GM23248 (cell line): Measurements from ENCODE around the gene NIN. TPM values are rescaled to one million over a fixed set of nuclear protein-coding genes. Genes with fewer than 3 reads are reported as not detected.

Source experiments
- DNase-seq: peaks from one replicate; pipeline ENCODE4 v3.0.0-alpha.2; 2015
- H2AFZ ChIP-seq: fragments of 200-600 bp; sonication (generic); 2 replicates; pipeline ENCODE4 v1.6.1; 2016; ENCODE audit warnings: antibody characterized with exemption
- H3F3A ChIP-seq: fragments of 200-600 bp; sonication (generic); 2 replicates; pipeline ENCODE4 v1.6.1; 2016; ENCODE audit warnings: mild to moderate bottlenecking, antibody characterized with exemption, mixed run types; ENCODE audit not compliant: insufficient read depth
- H3K27ac ChIP-seq: fragments of 200-600 bp; sonication (generic); 2 replicates; pipeline ENCODE4 v1.5.1; 2016; ENCODE audit warnings: mild to moderate bottlenecking
- H3K27me3 ChIP-seq: fragments of 200-600 bp; sonication (generic); replicated peaks from 2 replicates; pipeline ENCODE4 v1.6.1; 2016; ENCODE audit warnings: mild to moderate bottlenecking; ENCODE audit not compliant: insufficient read depth
- H3K36me3 ChIP-seq: fragments of 200-600 bp; sonication (generic); 2 replicates; pipeline ENCODE4 v1.6.1; 2016; ENCODE audit warnings: low read depth, mild to moderate bottlenecking
- H3K4me1 ChIP-seq: fragments of 200-600 bp; sonication (generic); 2 replicates; pipeline ENCODE4 v1.6.1; 2016; ENCODE audit warnings: mild to moderate bottlenecking; ENCODE audit not compliant: insufficient read depth
- H3K4me2 ChIP-seq: fragments of 200-600 bp; sonication (generic); one replicate; pipeline ENCODE4 v1.6.1; 2016; ENCODE audit warnings: mild to moderate bottlenecking; ENCODE audit not compliant: unreplicated experiment
- H3K4me3 ChIP-seq: fragments of 200-600 bp; sonication (generic); 2 replicates; pipeline ENCODE4 v1.5.1; 2016; ENCODE audit warnings: mild to moderate bottlenecking
- H3K79me2 ChIP-seq: fragments of 200-600 bp; sonication (generic); 2 replicates; pipeline ENCODE4 v1.6.1; 2016; ENCODE audit warnings: mild to moderate bottlenecking; ENCODE audit not compliant: insufficient read depth
- H3K9ac ChIP-seq: fragments of 200-600 bp; sonication (generic); 2 replicates; pipeline ENCODE4 v1.6.1; 2016; ENCODE audit warnings: mild to moderate bottlenecking
- H3K9me2 ChIP-seq: fragments of 200-600 bp; sonication (generic); 2 replicates; pipeline ENCODE4 v1.6.1; 2016; ENCODE audit warnings: mixed run types, mild to moderate bottlenecking, moderate library complexity; ENCODE audit not compliant: insufficient read depth
- H3K9me3 ChIP-seq: fragments of 200-600 bp; sonication (generic); one replicate; pipeline ENCODE4 v1.6.1; 2017; ENCODE audit warnings: low read depth
- H4K20me1 ChIP-seq: fragments of 200-600 bp; sonication (generic); 2 replicates; pipeline ENCODE4 v1.6.0; 2016; ENCODE audit not compliant: insufficient read depth
- EZH2 ChIP-seq: fragments of 200-600 bp; sonication (generic); IDR thresholded peaks from 2 replicates; pipeline ENCODE4 v1.6.1; 2018; ENCODE audit warnings: antibody characterized with exemption, mild to moderate bottlenecking; ENCODE audit not compliant: insufficient read depth, poor library complexity, severe bottlenecking
- EZH2phosphoT487 ChIP-seq: fragments of 200-600 bp; sonication (generic); IDR thresholded peaks from 2 replicates; pipeline ENCODE4 v1.6.1; 2018; ENCODE audit warnings: antibody characterized with exemption, moderate library complexity, mild to moderate bottlenecking, low read depth; ENCODE audit not compliant: insufficient read depth
- WGBS, 2 experiments: methylation state at CpG; one replicate each; pipeline ENCODE4 v1.1.6; 2015 to 2017; ENCODE audit warnings: low lambda C conversion rate in 2 of 2, low coverage in 1 of 2; ENCODE audit errors: missing lambda C conversion rate in 2 of 2; 5-methylcytosine and 5-hydroxymethylcytosine counted together
- in situ Hi-C: fragments of 300-500 bp; cut with MboI; formaldehyde crosslinking; loops from 2 replicates; pipeline ENCODE4 v1.15.0; 2020
- polyA plus RNA-seq: library from polyadenylated mRNA; unstranded; fragments of >200 nt; fragmentation: Nextera tagmentation; extraction: Ambion mirVana; gene quantifications from 2 replicates; pipeline ENCODE4 v1.2.1, GENCODE V29; 2016
- total RNA-seq: library from RNA; depleted of rRNA; stranded (reverse); fragments of >200 nt; shearing (Covaris generic); gene quantifications from 2 replicates; pipeline ENCODE4 v1.2.3, GENCODE V29; 2014

NIN gene
- total and polyA plus RNA-seq, 2 experiments from 2014 or later: 17.0 to 33.3 TPM

DNA sequence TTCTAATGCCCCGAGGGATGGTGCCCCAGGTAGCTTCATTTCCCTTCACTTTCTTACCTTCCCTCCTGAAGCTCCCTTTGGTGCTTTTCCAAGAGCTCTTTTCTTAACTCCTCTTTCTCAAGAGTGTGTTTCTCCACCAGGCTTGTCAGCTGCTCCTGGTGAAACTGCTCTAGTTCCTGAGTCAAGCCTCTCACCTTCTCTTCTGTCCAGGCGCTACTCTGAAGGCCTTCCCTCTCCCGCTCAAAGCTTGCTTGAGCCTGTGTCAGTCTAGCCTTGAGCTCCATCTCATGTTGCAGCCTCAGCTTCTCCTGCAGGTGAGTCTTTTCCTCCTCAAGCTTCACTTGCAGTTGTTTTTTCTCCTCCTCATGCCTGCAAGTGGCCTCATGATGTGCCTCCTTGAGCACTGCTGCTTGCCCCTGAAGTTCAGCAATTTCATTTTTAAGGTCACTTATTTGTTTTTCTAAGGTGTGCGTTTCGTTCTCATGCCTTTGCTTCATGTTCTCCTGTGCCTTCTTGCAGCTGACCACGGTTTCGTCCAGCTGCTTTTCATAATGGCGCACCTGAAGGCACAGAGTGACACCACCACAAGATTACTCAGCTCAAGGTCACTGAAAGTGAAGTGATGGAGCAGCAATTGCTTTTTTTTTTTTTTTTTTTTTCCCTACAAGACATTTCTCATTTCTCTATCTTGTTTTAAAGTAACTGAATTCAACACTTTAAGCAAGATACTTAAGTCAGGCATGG is 71.0 kb downstream of the NIN start:
- Histone ChIP-seq H3K9ac (no peak overlapping the region), H3K36me3 (peaks cover 5% of the 10 kb centered on the region), H4K20me1 (no peaks in the 10 kb centered on the region), H3K4me1 (peaks cover 27% of the 10 kb centered on the region), H3K27me3 (no peaks in the 10 kb centered on the region), H3K79me2 (no peaks in the 10 kb centered on the region), H3K9me2 (no peaks in the 10 kb centered on the region), H3K9me3 (no peaks in the 10 kb centered on the region), H3K4me2 (no peak overlapping the region), H3F3A (peaks cover 30% of the 10 kb centered on the region), H3K27ac (no peak overlapping the region), H2AFZ (no peak overlapping the region), H3K4me3 (no peak overlapping the region)
- no peak for TF ChIP-seq EZH2phosphoT487
- TF ChIP-seq EZH2: no peak
- in situ Hi-C loops: loop anchor here (25.0 kb wide), 1 partner anchor 423 kb away; no protein-coding TSS in a partner anchor
- WGBS, 2 experiments: 98 to 100% methylated on average over 7 to 8 of the region's 8 CpGs
- no peak for DNase-seq

GRCh38 chr14:50758945-50759344 is 72.0 kb downstream of the NIN start:
- 97 to 98% methylated on average over 5 of the region's 5 CpGs for WGBS, 2 experiments
- no peaks in the 10 kb centered on the region for H3K9me3 ChIP-seq
- in situ Hi-C loops: loop anchor here (25.0 kb wide), 1 partner anchor 422 kb away; no protein-coding TSS in a partner anchor
- H3K9ac ChIP-seq: no peak overlapping the region
- H4K20me1 ChIP-seq: no peaks in the 10 kb centered on the region
- H3K9me2 ChIP-seq: no peaks in the 10 kb centered on the region
- H3K4me3 ChIP-seq: no peak overlapping the region
- no peaks in the 10 kb centered on the region for H3K27me3 ChIP-seq
- TF ChIP-seq EZH2phosphoT487: no peak
- no peak for TF ChIP-seq EZH2
- H3K27ac ChIP-seq: no peak overlapping the region
- DNase-seq: no peak
- no peak overlapping the region for H2AFZ ChIP-seq
- peaks cover 22% of the 10 kb centered on the region for H3F3A ChIP-seq
- peaks cover 6% of the 10 kb centered on the region for H3K36me3 ChIP-seq
- peaks cover 23% of the 10 kb centered on the region for H3K4me1 ChIP-seq
- no peaks in the 10 kb centered on the region for H3K79me2 ChIP-seq
- H3K4me2 ChIP-seq: no peak overlapping the region

DNA sequence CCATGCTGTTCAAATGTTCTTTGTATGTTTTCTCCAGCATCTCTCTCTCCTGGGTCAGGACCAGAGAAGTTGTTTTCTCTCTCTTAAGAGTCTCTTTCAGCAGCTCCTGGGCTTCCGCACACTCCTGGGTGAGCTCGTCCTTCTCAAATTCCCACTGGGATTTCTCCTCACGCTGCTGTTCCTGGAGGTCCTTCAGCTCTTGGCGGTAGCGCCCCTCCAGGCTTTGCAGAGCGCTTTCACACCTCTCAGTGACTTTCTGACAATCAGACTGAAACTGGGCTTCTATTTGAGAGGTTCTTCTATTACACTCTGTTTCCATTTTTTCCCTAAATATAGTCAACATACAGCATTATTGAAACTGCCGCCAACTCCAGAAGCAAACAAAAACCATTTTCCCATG is 72.7 kb downstream of the NIN start:
- Histone ChIP-seq H3K79me2 (no peaks in the 10 kb centered on the region), H2AFZ (no peak overlapping the region), H4K20me1 (no peaks in the 10 kb centered on the region), H3K36me3 (peaks cover 13% of the 10 kb centered on the region), H3K27me3 (no peaks in the 10 kb centered on the region), H3K9ac (no peak overlapping the region), H3K9me2 (no peaks in the 10 kb centered on the region), H3F3A (peaks cover 15% of the 10 kb centered on the region), H3K27ac (no peak overlapping the region), H3K4me3 (no peak overlapping the region), H3K9me3 (no peaks in the 10 kb centered on the region), H3K4me1 (peaks cover 16% of the 10 kb centered on the region), H3K4me2 (no peak overlapping the region)
- TF ChIP-seq EZH2 (no peak), EZH2phosphoT487 (no peak)
- 94 to 96% methylated on average over 7 of the region's 7 CpGs for WGBS, 2 experiments
- in situ Hi-C loops: loop anchor here (25.0 kb wide), 1 partner anchor 421 kb away; no protein-coding TSS in a partner anchor
- DNase-seq: no peak

- TF ChIP-seq EZH2 (no peak), EZH2phosphoT487 (no peak)
- peaks cover 18% of the 10 kb centered on the region for H3K36me3 ChIP-seq
Measured at GRCh38 chr14:50757702-50758101, 73.3 kb downstream of the NIN start.

More at GRCh38 chr14:50757702-50758101, 73.3 kb downstream of the NIN start:
- Histone ChIP-seq H3K79me2 (no peaks in the 10 kb centered on the region), H3K9me2 (no peaks in the 10 kb centered on the region), H3K27me3 (no peaks in the 10 kb centered on the region), H3K4me1 (peaks cover 10% of the 10 kb centered on the region), H3K9me3 (no peaks in the 10 kb centered on the region), H4K20me1 (no peaks in the 10 kb centered on the region), H3F3A (peaks cover 9% of the 10 kb centered on the region), H3K4me3 (no peak overlapping the region), H3K9ac (no peak overlapping the region), H3K4me2 (no peak overlapping the region), H2AFZ (no peak overlapping the region), H3K27ac (no peak overlapping the region)
- 97 to 98% methylated on average over 4 of the region's 4 CpGs for WGBS, 2 experiments
- DNase-seq: no peak
- in situ Hi-C loops: loop anchor here (25.0 kb wide), 1 partner anchor 420 kb away; no protein-coding TSS in a partner anchor
